OCI-LY1 (cell line): ENCODE results near the gene KRTAP17-1.

ENCODE experiments used
- CTCF ChIP-seq: fragments of 200-600 bp; sonication (generic), shearing (Covaris generic); IDR thresholded peaks from 2 replicates; pipeline ENCODE4 v1.5.1; 2017; ENCODE audit warnings: mild to moderate bottlenecking, antibody characterized with exemption, low read length, moderate library complexity, mixed read lengths
- EZH2 ChIP-seq: fragments of 200-600 bp; sonication (generic), shearing (Covaris generic); IDR thresholded peaks from 2 replicates; pipeline ENCODE4 v1.8.0; 2017; ENCODE audit warnings: borderline replicate concordance, mixed run types, mild to moderate bottlenecking, antibody characterized with exemption, low read length, moderate library complexity, mixed read lengths

- TF ChIP-seq CTCF (no peak), EZH2 (no peak)
These were observed 14.2 kb downstream of the KRTAP17-1 start for GRCh38 chr17:41301204-41301790.
